HG03097 (cell line): Measurements from ENCODE around the gene SLC25A6.
A peak's percentile ranks its signal among the peaks of the same experiment; 100 is the strongest.
"Not testable (repeated sequence)": the region's sequence is repeated elsewhere in the genome, so short reads cannot be mapped to it uniquely, and the experiment has no call there.

ENCODE experiments used
- ATAC-seq: cut with Tn5 transposase; IDR thresholded peaks from one replicate; pipeline ENCODE4 v1.9.1; 2021; ENCODE audit not compliant: unreplicated experiment, low FRiP score

SLC25A6 gene

DNA sequence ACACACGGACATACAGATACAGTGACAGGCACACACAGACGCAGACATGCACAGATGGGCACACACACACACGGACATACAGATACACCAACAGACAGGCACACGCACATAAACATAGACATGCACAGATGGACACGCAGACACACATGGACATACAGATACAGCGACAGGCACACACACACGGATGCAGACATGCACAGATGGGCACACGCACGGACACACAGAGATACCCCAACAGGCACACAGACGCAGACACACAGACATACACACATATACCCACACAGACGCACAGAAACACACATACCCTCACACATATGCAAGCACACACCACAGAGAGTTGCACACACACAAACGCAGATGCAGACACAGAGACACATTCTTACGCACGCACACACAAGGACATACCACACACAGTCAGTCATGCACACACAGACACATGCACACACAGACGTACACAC, 24.4 kb upstream of the SLC25A6 start:
- no peak for ATAC-seq

- no peak for ATAC-seq
Measured at GRCh38 chrX:1412551-1413161, 20.7 kb upstream of the SLC25A6 start.

DNA sequence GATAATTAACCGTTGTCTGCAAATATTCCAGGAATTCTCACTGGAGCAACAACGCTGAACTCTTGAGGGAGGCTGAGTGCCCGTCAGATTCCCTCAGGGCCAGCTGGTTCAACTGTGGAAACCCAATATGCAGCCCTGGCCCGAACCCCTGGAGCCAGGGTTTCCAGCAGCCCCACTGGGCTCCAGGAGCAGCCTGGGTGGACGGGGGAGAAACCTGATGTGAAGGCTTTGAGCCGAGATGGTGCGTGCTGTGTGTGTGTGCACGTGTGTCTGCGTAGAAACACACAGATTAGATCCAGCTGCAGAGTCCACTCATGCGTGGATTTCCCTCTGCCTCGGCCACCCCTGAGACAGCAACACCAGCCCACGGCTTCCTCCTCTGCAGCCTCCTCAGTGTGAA, 19.4 kb upstream of the SLC25A6 start:
- ATAC-seq, result no peak

DNA sequence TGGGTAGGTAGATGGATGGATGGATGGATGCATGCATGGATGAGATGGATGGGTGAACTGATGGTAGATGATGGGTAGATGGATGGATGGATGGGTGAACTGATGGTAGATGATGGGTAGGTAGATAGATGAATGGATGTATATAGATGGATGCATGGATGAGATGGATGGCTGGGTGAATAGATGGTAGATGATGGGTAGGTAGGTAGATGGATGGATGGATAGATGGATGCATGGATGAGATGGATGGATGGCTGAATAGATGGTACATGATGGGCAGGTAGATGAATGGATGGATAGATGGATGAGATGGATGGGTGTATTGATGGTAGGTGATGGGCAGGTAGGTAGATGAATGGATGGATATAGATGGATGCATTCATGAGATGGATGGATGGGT, 15.1 kb upstream of the SLC25A6 start:
- ATAC-seq, result no peak

DNA sequence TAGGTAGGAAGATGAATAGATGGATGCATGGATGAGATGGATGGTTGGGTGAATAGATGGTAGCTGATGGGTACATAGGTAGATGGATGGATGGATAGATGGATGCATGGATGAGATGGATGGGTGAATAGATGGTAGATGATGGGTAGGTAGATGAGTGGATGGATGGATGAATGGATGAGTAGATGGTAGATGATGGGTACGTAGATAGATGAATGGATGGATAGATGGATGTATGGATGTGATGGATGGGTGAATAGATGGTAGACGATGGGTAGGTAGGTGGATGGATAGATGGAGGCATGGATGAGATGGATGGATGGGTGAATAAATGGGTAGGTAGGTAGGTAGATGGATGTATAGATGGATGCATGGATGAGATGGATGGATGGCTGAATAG, 13.9 kb upstream of the SLC25A6 start:
- ATAC-seq, result not testable (repeated sequence)

GRCh38 chrX:1403867-1404266, 12.0 kb upstream of the SLC25A6 start:
- not testable (repeated sequence) for ATAC-seq

GRCh38 chrX:1403228-1403627, 11.3 kb upstream of the SLC25A6 start:
- ATAC-seq, result no peak

DNA sequence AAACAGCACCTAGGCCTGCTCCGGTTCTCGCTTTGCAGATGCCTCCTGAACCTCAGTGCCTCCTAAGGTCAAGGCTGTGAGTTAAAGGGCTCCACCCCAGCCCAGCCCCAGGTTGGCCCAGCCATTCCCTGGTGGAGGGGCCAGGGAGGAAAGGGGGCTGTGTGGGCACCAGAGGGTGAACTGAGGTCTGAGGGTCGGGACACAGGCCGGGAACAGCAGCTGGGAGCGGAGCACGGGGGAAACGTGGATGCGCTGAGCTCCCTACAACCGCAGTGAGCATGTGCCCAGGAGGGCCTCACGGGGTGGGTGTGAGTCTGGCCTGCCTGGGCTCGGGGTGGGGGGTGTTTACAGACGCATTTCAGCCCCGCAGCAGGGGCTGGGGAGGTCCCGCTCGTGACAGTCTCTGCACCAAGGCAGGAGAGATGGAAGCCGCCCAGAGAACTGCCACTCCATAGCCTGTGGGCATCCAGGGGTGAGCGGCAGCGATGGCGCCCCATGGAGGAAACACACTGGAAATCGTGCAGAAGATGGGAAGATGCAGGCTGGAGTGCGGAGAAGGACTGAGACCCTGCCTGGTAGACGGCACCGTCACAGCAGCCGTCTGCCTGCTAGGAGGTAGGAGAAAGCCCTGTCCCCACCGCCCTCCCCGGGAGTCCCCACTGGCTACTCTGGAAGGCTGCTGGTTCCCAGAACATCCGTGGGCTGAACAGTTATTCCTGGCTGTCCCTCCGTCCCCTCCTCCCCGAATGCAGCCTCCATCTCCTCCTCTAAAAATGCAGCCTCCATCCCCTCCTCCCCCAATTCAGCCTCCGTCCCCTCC, 9.9 kb upstream of the SLC25A6 start:
- ATAC-seq, result no peak

GRCh38 chrX:1400742-1401471, 9.0 kb upstream of the SLC25A6 start:
- ATAC-seq, result no peak

DNA sequence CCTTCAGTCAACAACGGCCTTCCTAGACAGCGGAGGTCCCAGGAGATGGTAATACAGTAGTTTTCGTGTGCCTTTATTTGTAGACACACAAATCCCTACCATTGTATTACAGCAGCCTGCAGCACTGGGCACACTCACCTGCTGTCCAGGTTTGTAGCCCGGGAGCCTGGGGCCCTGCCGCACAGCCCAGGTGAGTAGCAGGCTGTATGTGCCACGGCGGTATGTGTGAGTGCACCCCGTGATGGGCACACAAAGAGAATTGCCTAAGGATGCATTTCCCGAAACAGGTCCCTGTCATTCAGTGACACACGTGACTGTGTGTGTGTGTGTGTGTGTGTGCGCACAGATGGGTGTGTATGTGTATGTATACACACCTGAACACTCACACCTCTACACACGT, 8.1 kb upstream of the SLC25A6 start:
- ATAC-seq, result no peak

GRCh38 chrX:1398431-1399340, 6.8 kb upstream of the SLC25A6 start:
- ATAC-seq, result no peak

- no peak for ATAC-seq
Measured at GRCh38 chrX:1397441-1398270, 5.7 kb upstream of the SLC25A6 start.

GRCh38 chrX:1397001-1397400, 5.1 kb upstream of the SLC25A6 start:
- ATAC-seq, result no peak

DNA sequence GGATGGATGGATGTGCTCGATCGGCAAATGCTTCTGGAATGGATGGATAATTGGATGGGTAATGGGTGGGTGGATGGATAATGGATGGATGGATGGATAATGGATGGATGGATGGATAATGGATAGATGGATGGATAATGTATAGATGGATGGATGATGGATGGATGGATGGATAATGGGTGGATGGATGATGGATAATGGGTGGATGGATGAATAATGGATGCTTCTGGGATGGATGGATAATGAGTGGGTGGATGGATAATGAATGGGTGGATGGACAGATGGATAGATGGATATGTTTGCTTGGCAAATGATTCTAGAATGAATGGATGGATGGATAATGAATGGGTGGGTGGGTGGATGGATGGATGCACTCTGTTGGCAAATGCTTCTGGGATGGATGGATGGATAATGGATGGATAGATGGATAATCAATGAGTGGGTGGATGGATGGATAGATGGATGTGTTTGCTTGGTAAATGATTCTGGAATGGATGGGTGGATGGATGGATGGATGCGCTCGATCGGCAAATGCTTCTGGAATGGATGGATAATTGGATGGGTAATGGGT, 3.8 kb upstream of the SLC25A6 start:
- ATAC-seq, result no peak

- no peak for ATAC-seq
Measured at GRCh38 chrX:1394731-1395501, 3.0 kb upstream of the SLC25A6 start.

GRCh38 chrX:1393871-1394615, 2.1 kb upstream of the SLC25A6 start:
- ATAC-seq, result no peak

GRCh38 chrX:1392376-1393068, 609 bp upstream of the SLC25A6 start:
- peak; percentile 19 for ATAC-seq
